NB4 (cell line): ENCODE measurements around the gene SMAD9.

ENCODE experiments used
- MYC ChIP-seq: IDR thresholded peaks from 2 replicates; pipeline ENCODE4 v1.6.1; 2011; ENCODE audit warnings: low read depth, low read length
- POLR2A ChIP-seq: IDR thresholded peaks from 2 replicates; pipeline ENCODE4 v1.6.1; 2011; ENCODE audit warnings: mild to moderate bottlenecking; ENCODE audit not compliant: insufficient read length; ENCODE audit errors: extremely low read depth
- TF ChIP-seq, protein P1 (sequence below): IDR thresholded peaks from one replicate; pipeline ENCODE4 v1.5.1; 2012; ENCODE audit warnings: low read depth, low read length
- TF ChIP-seq, protein P2 (sequence below): IDR thresholded peaks from 2 replicates; pipeline ENCODE4 v1.6.1; 2011; ENCODE audit warnings: low read depth, low read length

DNA sequence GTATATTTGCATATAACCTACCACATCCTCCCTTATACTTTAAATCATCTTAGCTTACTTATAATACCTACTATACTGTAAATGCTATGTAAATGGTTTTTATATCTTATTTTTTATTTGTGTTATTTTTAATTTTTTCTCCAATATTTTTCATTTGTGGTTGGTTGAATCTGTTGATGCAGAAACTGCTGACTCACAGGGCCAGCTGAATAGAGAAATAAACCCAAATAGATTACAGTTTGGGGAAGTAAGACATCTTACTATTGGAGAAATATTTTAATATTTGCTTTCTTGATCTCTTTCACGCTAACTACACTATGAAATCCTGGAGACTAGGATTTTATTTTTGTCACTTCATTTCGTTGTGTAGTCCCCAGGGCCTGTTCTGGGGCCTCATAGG is 7.1 kb downstream of the SMAD9 start:
- TF ChIP-seq, protein P1, sequence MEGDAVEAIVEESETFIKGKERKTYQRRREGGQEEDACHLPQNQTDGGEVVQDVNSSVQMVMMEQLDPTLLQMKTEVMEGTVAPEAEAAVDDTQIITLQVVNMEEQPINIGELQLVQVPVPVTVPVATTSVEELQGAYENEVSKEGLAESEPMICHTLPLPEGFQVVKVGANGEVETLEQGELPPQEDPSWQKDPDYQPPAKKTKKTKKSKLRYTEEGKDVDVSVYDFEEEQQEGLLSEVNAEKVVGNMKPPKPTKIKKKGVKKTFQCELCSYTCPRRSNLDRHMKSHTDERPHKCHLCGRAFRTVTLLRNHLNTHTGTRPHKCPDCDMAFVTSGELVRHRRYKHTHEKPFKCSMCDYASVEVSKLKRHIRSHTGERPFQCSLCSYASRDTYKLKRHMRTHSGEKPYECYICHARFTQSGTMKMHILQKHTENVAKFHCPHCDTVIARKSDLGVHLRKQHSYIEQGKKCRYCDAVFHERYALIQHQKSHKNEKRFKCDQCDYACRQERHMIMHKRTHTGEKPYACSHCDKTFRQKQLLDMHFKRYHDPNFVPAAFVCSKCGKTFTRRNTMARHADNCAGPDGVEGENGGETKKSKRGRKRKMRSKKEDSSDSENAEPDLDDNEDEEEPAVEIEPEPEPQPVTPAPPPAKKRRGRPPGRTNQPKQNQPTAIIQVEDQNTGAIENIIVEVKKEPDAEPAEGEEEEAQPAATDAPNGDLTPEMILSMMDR, result no peak
- TF ChIP-seq, protein P2, sequence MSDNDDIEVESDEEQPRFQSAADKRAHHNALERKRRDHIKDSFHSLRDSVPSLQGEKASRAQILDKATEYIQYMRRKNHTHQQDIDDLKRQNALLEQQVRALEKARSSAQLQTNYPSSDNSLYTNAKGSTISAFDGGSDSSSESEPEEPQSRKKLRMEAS, result no peak
- TF ChIP-seq POLR2A (no peak), MYC (no peak)
